HEK293T (cell line): ENCODE data around the gene MEI4.

Source experiments
- BHLHE40 ChIP-seq: fragments of 450-650 bp; IDR thresholded peaks from 2 replicates; pipeline ENCODE4 v1.6.1; 2016; ENCODE audit warnings: mild to moderate bottlenecking, moderate library complexity, borderline replicate concordance
- ELF4 ChIP-seq: fragments of 450-650 bp; IDR thresholded peaks from 2 replicates; pipeline ENCODE4 v1.6.1; 2017; ENCODE audit warnings: antibody characterized with exemption
- FOXA1 ChIP-seq: fragments of 450-650 bp; IDR thresholded peaks from 2 replicates; pipeline ENCODE4 v1.6.1; 2016; ENCODE audit warnings: mild to moderate bottlenecking
- FOXK2 ChIP-seq: fragments of 450-650 bp; IDR thresholded peaks from 2 replicates; pipeline ENCODE4 v1.6.1; 2016; ENCODE audit warnings: mild to moderate bottlenecking
- FOXM1 ChIP-seq: fragments of 450-650 bp; IDR thresholded peaks from 2 replicates; pipeline ENCODE4 v1.6.1; 2017; ENCODE audit warnings: mild to moderate bottlenecking, borderline replicate concordance
- HDGF ChIP-seq: fragments of 450-650 bp; IDR thresholded peaks from 2 replicates; pipeline ENCODE4 v1.6.1; 2017; ENCODE audit warnings: antibody characterized with exemption, borderline replicate concordance
- L3MBTL2 ChIP-seq: fragments of 450-650 bp; conservative IDR thresholded peaks from 2 replicates; pipeline ENCODE4 v1.6.1; 2016; ENCODE audit warnings: mild to moderate bottlenecking
- LEF1 ChIP-seq: fragments of 450-650 bp; IDR thresholded peaks from 2 replicates; pipeline ENCODE4 v1.6.1; 2017; ENCODE audit warnings: mild to moderate bottlenecking, borderline replicate concordance
- SP1 ChIP-seq: fragments of 450-650 bp; IDR thresholded peaks from 2 replicates; pipeline ENCODE4 v1.6.1; 2017
- ZNF384 ChIP-seq: fragments of 450-650 bp; IDR thresholded peaks from 2 replicates; pipeline ENCODE4 v1.6.1; 2016
- TF ChIP-seq, protein P1 (sequence below): fragments of 450-650 bp; IDR thresholded peaks from 2 replicates; pipeline ENCODE4 v1.6.1; 2016

DNA sequence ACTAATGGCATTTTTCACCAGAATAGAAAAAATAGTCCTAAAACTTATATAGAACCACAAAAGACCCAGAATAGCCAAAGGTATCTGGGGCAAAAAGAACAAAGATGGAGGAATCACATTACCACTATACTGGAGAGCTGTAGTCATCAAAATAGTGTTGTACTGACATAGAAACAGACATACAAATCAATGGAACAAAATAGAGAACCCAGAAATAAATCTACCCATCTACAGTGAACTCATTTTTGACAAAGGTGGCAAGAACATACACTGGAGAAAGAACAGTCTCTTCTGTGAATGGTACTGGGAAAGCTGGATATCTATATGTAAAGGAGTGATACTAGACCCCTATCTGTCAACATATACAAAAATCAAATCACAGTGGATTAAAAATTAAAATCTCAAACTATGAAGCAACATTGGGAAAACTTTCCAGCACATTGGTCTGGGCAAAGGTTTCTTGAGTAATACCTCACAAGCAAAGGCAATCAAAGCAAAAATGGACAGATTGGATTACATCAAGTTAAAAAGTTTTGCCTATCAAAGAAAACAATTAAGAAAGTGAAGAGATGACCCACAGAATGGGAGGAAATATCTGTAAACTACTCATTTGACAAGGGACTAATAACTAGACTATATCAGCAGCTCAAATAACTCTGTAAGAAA is 120.5 kb downstream of the MEI4 start:
- no peak for TF ChIP-seq FOXK2
- TF ChIP-seq FOXM1, result no peak
- TF ChIP-seq BHLHE40, result no peak
- TF ChIP-seq FOXA1, result no peak
- TF ChIP-seq HDGF, result no peak
- TF ChIP-seq LEF1, result no peak
- no peak for TF ChIP-seq ELF4
- TF ChIP-seq, protein P1, sequence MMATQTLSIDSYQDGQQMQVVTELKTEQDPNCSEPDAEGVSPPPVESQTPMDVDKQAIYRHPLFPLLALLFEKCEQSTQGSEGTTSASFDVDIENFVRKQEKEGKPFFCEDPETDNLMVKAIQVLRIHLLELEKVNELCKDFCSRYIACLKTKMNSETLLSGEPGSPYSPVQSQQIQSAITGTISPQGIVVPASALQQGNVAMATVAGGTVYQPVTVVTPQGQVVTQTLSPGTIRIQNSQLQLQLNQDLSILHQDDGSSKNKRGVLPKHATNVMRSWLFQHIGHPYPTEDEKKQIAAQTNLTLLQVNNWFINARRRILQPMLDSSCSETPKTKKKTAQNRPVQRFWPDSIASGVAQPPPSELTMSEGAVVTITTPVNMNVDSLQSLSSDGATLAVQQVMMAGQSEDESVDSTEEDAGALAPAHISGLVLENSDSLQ, result no peak
- no peak for TF ChIP-seq SP1
- TF ChIP-seq ZNF384, result no peak
- TF ChIP-seq L3MBTL2, result no peak
